NCI-H460 (cell line): ENCODE results near the gene CFAP97. TPM values are rescaled to one million over a fixed set of nuclear protein-coding genes. Genes with fewer than 3 reads are reported as not detected.

ENCODE experiments used
- DNase-seq: peaks from one replicate; pipeline ENCODE4 v3.0.0-alpha.2; 2016; ENCODE audit warnings: low read depth; ENCODE audit errors: extremely low read depth
- total RNA-seq: library from RNA; depleted of rRNA; stranded (reverse); fragments of >200 nt; shearing (Covaris generic); gene quantifications from 2 replicates; pipeline ENCODE4 v1.2.3, GENCODE V29; 2014; rRNA removed

CFAP97 gene
- total RNA-seq, 1 experiment from 2014 or later = 44.1 TPM

DNA sequence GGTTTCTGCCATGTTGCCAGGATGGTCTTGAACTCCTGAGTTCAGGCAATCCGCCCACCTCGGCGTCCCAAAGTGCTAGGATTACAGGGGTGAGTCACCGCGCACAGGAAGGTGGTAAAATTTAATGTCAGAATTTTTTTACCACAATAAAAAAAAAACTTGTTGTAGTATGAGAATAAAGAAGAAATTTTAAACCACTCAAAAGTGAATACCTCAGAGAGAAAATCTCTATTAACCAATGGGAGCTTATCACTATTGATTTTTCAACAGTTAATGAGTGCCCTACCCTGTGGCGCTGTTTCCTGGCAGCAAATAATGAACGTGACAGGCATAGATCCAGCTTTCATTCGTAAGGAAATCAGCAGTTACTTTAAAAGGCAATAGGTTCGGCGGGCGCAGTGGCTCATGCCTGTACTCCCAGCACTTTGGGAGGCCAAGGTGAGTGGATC is 93.4 kb downstream of the CFAP97 start:
- no peak for DNase-seq

DNA sequence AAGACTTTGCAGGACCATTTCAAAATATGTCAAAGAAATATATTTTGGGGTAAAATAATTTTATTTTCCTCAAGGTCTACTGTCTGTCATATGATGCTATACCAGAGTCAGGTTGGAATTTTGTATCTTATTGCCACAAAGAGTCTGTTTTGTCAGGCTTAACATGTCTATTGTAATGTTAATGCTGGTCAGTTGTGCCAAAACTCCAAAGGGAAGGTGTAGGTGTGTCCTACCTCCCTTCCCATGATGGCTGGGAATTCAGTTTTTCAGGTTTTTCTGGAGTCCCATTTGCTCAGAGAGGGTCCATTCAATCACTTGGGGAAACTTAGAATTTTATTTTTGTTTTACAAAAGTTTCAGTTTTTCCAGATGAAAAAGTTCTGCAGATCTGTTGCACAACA is 94.1 kb downstream of the CFAP97 start:
- DNase-seq = no peak

Other genes with a start within 250 kb of the CFAP97 start
- not detected in 2 replicates for gene HELT, start 185.5 kb downstream of the CFAP97 start, total RNA-seq
- 15.3 and 16.9 TPM in 2 replicates for gene SLC25A4, start 60.7 kb downstream of the CFAP97 start, total RNA-seq
- 11.9 and 12.5 TPM in 2 replicates for gene SNX25, start 5.6 kb upstream of the CFAP97 start, total RNA-seq
- 0.27 and 0.38 TPM in 2 replicates for gene LRP2BP, start 191.9 kb upstream of the CFAP97 start, total RNA-seq
- 6.0 and 7.0 TPM in 2 replicates for gene ANKRD37, start 192.8 kb upstream of the CFAP97 start, total RNA-seq
- gene UFSP2, start 222.0 kb upstream of the CFAP97 start, total RNA-seq = 27.7 and 29.9 TPM in 2 replicates